NCI-H1417 (cell line): ENCODE results near the gene DHX57.

Experiments
- DNase-seq, 3 experiments: peaks; one replicate each; lab custom pipeline; 2025; lab: John Stamatoyannopoulos, UW

The DHX57 gene

GRCh38 chr2:38875576-38876367, at the start of gene DHX57, which contains the start of gene MORN2:
Gene DHX57 (minus strand): TSS chr2:38875934. CDS start chr2:38868405, 7,529 bp downstream.
Gene MORN2 (plus strand): TSS chr2:38875976.
- DNase-seq = peak; percentile 83 to 91 (median 89)

GRCh38 chr2:38922902-38923301, 47.2 kb upstream of the DHX57 start:
- DNase-seq = peak in 1 of 3 experiments; percentile 13

GRCh38 chr2:38922389-38922788, 46.7 kb upstream of the DHX57 start:
- no peak for DNase-seq

- DNase-seq = no peak
Measured at GRCh38 chr2:38912619-38913018, 36.9 kb upstream of the DHX57 start.

- DNase-seq = no peak
Measured at GRCh38 chr2:38911191-38911590, 35.5 kb upstream of the DHX57 start.

- no peak for DNase-seq
Measured at GRCh38 chr2:38909872-38910271, 34.1 kb upstream of the DHX57 start.

- no peak for DNase-seq
Measured at GRCh38 chr2:38907743-38908562, 32.2 kb upstream of the DHX57 start.

- DNase-seq = no peak
Measured at GRCh38 chr2:38907242-38907641, 31.5 kb upstream of the DHX57 start.

- no peak for DNase-seq
Measured at GRCh38 chr2:38905251-38905650, 29.5 kb upstream of the DHX57 start.

GRCh38 chr2:38900726-38901125, 25.0 kb upstream of the DHX57 start:
- DNase-seq = no peak

GRCh38 chr2:38898256-38898655, 22.5 kb upstream of the DHX57 start:
- DNase-seq = no peak

- no peak for DNase-seq
Measured at GRCh38 chr2:38892819-38893218, 17.1 kb upstream of the DHX57 start.

GRCh38 chr2:38889575-38889974, 13.8 kb upstream of the DHX57 start, which contains the start of gene ARHGEF33:
Gene ARHGEF33 (plus strand): TSS chr2:38889875. CDS start chr2:38919448, 29,573 bp downstream.
- no peak for DNase-seq

GRCh38 chr2:38889045-38889444, 13.3 kb upstream of the DHX57 start:
- DNase-seq = no peak

GRCh38 chr2:38887902-38888554, 12.3 kb upstream of the DHX57 start:
- DNase-seq = no peak

GRCh38 chr2:38887347-38887746, 11.6 kb upstream of the DHX57 start:
- no peak for DNase-seq

GRCh38 chr2:38886063-38886462, 10.3 kb upstream of the DHX57 start:
- no peak for DNase-seq

GRCh38 chr2:38876407-38876806, 673 bp upstream of the DHX57 start:
- DNase-seq = peak in 1 of 3 experiments; percentile 10

GRCh38 chr2:38875227-38875575, 533 bp downstream of the DHX57 start:
- no peak for DNase-seq

- DNase-seq = no peak
Measured at GRCh38 chr2:38873763-38874162, 2.0 kb downstream of the DHX57 start.

GRCh38 chr2:38871432-38871831, 4.3 kb downstream of the DHX57 start:
- no peak for DNase-seq

- DNase-seq = no peak
Measured at GRCh38 chr2:38866773-38867443, 8.8 kb downstream of the DHX57 start.
